GM12872 (cell line): ENCODE results near the gene SETBP1.

ENCODE experiments used
- TF ChIP-seq, protein P1 (sequence below): IDR thresholded peaks from 3 replicates; pipeline ENCODE4 v1.5.1; 2011; ENCODE audit warnings: low read depth, mild to moderate bottlenecking, low read length, moderate library complexity; ENCODE audit not compliant: insufficient read depth

SETBP1 gene

DNA sequence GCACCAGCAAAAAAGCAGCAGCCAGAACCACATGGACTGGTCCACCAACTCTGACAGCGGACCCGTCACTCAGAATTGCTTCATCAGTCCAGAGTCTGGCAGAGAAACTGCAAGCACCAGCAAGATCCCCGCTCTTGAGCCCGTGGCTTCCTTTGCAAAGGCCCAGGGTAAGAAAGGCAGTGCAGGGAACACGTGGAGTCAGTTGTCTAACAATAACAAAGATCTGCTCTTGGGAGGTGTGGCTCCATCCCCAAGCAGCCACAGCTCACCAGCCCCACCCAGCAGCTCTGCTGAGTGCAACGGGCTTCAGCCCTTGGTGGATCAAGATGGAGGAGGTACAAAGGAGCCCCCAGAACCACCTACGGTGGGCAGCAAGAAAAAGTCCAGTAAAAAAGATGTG, 269.3 kb downstream of the SETBP1 start:
- TF ChIP-seq, protein P1, sequence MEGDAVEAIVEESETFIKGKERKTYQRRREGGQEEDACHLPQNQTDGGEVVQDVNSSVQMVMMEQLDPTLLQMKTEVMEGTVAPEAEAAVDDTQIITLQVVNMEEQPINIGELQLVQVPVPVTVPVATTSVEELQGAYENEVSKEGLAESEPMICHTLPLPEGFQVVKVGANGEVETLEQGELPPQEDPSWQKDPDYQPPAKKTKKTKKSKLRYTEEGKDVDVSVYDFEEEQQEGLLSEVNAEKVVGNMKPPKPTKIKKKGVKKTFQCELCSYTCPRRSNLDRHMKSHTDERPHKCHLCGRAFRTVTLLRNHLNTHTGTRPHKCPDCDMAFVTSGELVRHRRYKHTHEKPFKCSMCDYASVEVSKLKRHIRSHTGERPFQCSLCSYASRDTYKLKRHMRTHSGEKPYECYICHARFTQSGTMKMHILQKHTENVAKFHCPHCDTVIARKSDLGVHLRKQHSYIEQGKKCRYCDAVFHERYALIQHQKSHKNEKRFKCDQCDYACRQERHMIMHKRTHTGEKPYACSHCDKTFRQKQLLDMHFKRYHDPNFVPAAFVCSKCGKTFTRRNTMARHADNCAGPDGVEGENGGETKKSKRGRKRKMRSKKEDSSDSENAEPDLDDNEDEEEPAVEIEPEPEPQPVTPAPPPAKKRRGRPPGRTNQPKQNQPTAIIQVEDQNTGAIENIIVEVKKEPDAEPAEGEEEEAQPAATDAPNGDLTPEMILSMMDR, result no peak

DNA sequence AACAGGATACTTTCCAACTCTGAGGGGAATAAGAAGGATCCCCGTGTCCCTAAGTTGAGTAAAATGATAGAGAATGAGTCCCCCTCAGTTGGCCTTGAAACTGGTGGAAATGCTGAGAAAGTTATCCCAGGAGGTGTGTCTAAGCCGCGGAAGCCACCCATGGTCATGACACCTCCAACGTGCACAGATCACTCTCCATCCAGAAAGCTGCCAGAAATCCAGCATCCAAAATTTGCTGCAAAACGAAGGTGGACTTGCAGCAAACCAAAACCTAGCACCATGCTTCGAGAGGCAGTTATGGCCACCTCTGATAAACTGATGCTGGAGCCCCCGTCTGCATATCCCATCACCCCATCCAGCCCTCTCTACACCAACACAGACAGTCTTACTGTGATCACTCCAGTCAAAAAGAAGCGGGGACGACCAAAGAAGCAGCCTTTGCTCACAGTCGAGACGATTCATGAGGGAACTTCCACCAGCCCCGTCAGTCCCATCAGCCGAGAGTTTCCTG, 270.1 kb downstream of the SETBP1 start:
- TF ChIP-seq, protein P1, result no peak

DNA sequence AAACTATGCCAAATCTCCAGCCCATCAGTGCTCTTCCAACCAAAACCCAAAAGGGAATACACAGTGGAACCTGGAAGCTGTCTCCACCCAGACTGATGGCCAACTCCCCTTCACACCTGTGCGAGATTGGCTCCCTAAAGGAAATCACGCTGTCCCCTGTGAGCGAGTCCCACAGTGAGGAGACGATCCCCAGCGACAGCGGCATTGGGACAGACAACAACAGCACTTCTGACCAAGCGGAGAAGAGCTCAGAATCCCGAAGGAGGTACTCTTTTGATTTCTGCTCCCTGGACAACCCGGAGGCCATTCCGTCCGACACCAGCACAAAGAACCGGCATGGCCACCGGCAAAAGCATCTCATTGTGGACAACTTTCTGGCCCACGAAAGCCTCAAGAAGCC, 271.1 kb downstream of the SETBP1 start:
- TF ChIP-seq, protein P1, result no peak

DNA sequence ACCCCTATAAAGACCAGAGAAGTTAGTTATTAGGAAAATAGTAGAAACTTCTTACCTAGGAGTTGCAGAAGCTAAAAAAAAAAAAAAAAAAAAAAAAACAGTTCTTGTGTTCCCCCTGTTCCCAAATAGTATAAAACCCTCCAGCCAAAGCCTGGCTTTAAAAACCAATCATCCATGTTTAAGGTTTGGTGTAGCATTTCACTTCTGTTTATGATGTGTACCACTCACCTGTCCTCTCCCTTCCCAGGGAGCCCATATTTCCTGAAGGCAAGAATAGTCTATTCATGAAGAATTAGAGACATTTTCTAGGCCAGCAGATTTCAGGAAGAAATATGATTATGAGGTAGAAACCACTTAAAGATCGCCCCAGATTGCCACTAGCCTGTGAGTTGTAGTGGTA, 273.6 kb downstream of the SETBP1 start:
- TF ChIP-seq, protein P1, result no peak

DNA sequence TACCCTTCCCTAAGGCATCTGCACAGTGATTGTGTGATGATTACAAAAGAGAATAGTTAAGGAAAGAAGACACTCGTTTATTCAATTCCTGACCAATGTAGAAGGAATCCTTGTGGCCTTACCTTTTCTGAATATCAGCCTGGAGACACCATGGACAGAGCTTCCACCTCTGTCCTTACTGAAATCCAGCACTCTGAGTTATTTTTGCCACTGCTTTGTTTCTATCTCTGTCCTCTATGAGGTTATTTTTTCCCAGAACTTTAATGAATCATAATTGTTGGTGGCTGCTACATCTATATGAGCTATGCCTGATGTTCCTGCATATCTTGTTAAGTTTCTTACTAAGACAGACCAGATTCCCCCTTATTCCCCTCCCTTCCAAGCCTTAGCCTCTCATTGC, 275.1 kb downstream of the SETBP1 start:
- TF ChIP-seq, protein P1, result no peak

DNA sequence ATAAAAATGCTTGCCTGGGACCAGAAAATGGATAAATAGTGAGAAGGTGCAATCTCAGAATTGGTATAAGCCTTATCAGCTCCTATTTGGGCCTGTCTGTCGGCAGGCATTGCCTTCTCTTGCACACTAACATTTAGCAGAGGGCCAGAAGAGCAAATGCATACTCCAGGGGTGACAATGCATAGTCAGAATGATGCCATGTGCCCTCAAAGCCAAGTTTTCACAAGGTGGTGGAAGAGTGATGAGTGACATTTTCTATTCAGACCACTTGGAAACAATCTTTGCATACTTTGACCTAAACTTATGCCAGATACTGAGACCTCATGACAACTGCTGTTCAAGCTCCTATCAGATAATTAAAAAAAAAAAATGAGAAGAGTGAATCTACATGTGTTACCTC, 276.3 kb downstream of the SETBP1 start:
- TF ChIP-seq, protein P1, result no peak

DNA sequence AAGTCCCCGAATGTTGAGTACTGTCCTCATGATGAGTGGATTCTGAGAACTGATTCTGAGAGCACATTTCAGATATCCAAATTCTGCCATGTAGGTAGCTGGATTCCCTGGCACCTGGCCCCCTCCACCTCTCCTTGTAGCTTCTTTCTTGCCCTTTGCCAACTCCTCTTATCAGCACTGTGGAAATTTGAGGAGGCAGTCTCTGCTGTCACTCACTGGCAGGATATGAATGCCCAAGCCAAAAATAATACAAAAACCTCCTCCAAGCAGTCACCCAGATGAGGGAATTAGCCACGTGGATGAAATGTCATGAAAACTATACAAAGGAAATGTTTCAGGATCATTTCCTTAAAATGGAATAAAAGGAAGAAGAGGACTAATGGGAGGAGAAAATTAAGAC, 276.8 kb downstream of the SETBP1 start:
- TF ChIP-seq, protein P1, result no peak
